SU-DHL-6 (cell line): ENCODE results near the gene SUDS3.

Source experiments
- H2AFZ ChIP-seq: fragments of 200-600 bp; sonication (generic); 2 replicates; pipeline ENCODE4 v1.6.1; 2014; ENCODE audit warnings: low read depth, mild to moderate bottlenecking, moderate library complexity, mixed read lengths, antibody characterized with exemption, low read length; ENCODE audit not compliant: severe bottlenecking
- H3F3A ChIP-seq: fragments of 200-600 bp; shearing (Covaris generic); 2 replicates; pipeline ENCODE4 v1.6.0; 2016; ENCODE audit warnings: antibody characterized with exemption, mild to moderate bottlenecking; ENCODE audit not compliant: insufficient read depth
- H3K27ac ChIP-seq: fragments of 200-600 bp; sonication (generic); 2 replicates; pipeline ENCODE4 v1.5.1; 2016; ENCODE audit warnings: low read depth, mild to moderate bottlenecking, low read length, moderate library complexity, mixed read lengths
- H3K27me3 ChIP-seq: fragments of 200-600 bp; sonication (generic), shearing (Covaris generic); 2 replicates; pipeline ENCODE4 v1.6.0; 2014; ENCODE audit warnings: mild to moderate bottlenecking, low read length
- H3K36me3 ChIP-seq: fragments of 200-600 bp; sonication (generic); 2 replicates; pipeline ENCODE4 v1.6.1; 2014; ENCODE audit warnings: mild to moderate bottlenecking, low read length, mixed read lengths
- H3K4me2 ChIP-seq: fragments of 300-600, 200-600 bp; shearing (Covaris generic), sonication (generic); 2 replicates; pipeline ENCODE4 v1.6.0; 2014; ENCODE audit warnings: low read length, low read depth, mild to moderate bottlenecking; ENCODE audit not compliant: poor library complexity, severe bottlenecking
- H3K4me3 ChIP-seq: fragments of 200-600 bp; sonication (generic); 2 replicates; pipeline ENCODE4 v1.5.1; 2014; ENCODE audit warnings: antibody characterized with exemption, low read length, mild to moderate bottlenecking, mixed read lengths; ENCODE audit not compliant: insufficient read depth, poor library complexity, severe bottlenecking
- H3K79me2 ChIP-seq: fragments of 200-600 bp; sonication (generic); 2 replicates; pipeline ENCODE4 v1.6.1; 2014; ENCODE audit warnings: mild to moderate bottlenecking, low read length, moderate library complexity; ENCODE audit not compliant: insufficient read depth
- H3K9ac ChIP-seq: fragments of 200-600 bp; sonication (generic); 2 replicates; pipeline ENCODE4 v1.7.0; 2014; ENCODE audit warnings: mild to moderate bottlenecking, low read length
- H3K9me2 ChIP-seq: fragments of 200-600 bp; sonication (generic); replicated peaks from 2 replicates; pipeline ENCODE4 v1.6.1; 2014; ENCODE audit warnings: low read length; ENCODE audit not compliant: insufficient read depth
- H3K9me3 ChIP-seq: fragments of 200-600 bp; sonication (generic); 2 replicates; pipeline ENCODE4 v1.6.1; 2014; ENCODE audit warnings: low read length, mixed read lengths; ENCODE audit not compliant: insufficient read depth
- H4K20me1 ChIP-seq: fragments of 200-600 bp; sonication (generic); 2 replicates; pipeline ENCODE4 v1.6.1; 2014; ENCODE audit warnings: low read depth, mild to moderate bottlenecking, antibody characterized with exemption, low read length, moderate library complexity, mixed read lengths
- CTCF ChIP-seq: fragments of 200-600 bp; sonication (generic); IDR thresholded peaks from one replicate; pipeline ENCODE4 v1.5.1; 2017; ENCODE audit warnings: antibody characterized with exemption, mild to moderate bottlenecking, low read length, moderate library complexity; ENCODE audit not compliant: insufficient read depth, poor library complexity, severe bottlenecking
- EZH2phosphoT487 ChIP-seq: fragments of 200-600 bp; sonication (generic), shearing (Covaris generic); conservative IDR thresholded peaks from 2 replicates; pipeline ENCODE4 v1.6.1; 2018; ENCODE audit warnings: mild to moderate bottlenecking, antibody characterized with exemption, low read length, moderate library complexity, mixed read lengths

The SUDS3 gene

GRCh38 chr12:118447181-118447580 is 70.8 kb downstream of the SUDS3 start:
- Histone ChIP-seq H2AFZ (no peak overlapping the region), H3K36me3 (no peaks in the 10 kb centered on the region), H3K9me2 (no peaks in the 10 kb centered on the region), H3K4me2 (no peak overlapping the region), H3K4me3 (no peak overlapping the region), H3F3A (no peaks in the 10 kb centered on the region), H4K20me1 (no peaks in the 10 kb centered on the region), H3K79me2 (no peaks in the 10 kb centered on the region), H3K27ac (no peak overlapping the region), H3K27me3 (no peaks in the 10 kb centered on the region), H3K9ac (no peak overlapping the region), H3K9me3 (no peaks in the 10 kb centered on the region)
- TF ChIP-seq EZH2phosphoT487 (no peak), CTCF (no peak)

DNA sequence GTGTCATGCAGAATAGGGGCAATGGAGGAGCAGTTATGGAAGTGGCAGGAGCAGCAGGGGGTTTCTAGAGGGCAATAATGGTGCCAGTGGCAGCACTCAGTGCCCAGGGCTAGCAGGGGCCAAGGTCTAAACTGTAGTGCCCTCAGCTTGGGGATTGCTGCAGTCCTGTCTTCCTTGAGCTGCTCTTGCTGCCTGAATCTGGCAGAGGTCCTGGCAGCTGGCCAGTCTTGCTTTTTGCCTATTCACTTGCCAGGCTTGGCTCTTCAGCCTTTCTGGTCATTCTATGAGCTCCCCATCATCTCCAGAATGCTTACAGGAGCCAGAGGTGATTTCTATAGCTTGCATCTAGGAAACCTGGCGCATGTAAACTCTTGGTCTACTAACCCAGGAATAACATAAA is 72.0 kb downstream of the SUDS3 start:
- H3K36me3 ChIP-seq, result no peaks in the 10 kb centered on the region
- no peaks in the 10 kb centered on the region for H3K79me2 ChIP-seq
- no peak overlapping the region for H2AFZ ChIP-seq
- no peaks in the 10 kb centered on the region for H3K9me2 ChIP-seq
- H3K27ac ChIP-seq, result no peak overlapping the region
- H3K4me3 ChIP-seq, result no peak overlapping the region
- no peaks in the 10 kb centered on the region for H3K27me3 ChIP-seq
- TF ChIP-seq CTCF, result no peak
- TF ChIP-seq EZH2phosphoT487, result no peak
- no peaks in the 10 kb centered on the region for H3K9me3 ChIP-seq
- no peak overlapping the region for H3K9ac ChIP-seq
- no peaks in the 10 kb centered on the region for H3F3A ChIP-seq
- H4K20me1 ChIP-seq, result no peaks in the 10 kb centered on the region
- no peak overlapping the region for H3K4me2 ChIP-seq

DNA sequence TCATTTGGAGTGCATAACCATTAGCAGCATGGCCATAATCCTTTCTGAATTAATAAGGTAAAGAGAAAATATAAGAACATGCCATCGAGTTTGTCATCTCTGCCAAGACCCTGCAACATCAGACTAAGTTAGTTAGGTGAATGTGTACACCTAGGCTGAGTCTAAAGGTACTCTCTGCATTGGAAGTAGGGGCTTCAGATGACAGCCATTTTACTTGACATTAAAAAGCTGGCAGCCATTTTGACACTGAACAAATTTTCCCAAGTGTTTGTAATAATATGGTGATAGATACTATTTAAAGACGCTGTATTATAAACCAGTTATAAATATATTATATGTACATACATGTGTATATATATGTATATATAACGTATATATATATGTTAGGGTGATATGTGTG is 79.0 kb downstream of the SUDS3 start:
- Histone ChIP-seq H3K27ac (no peak overlapping the region), H3K9me3 (no peaks in the 10 kb centered on the region), H3K4me2 (no peak overlapping the region), H3K79me2 (no peaks in the 10 kb centered on the region), H3K4me3 (no peak overlapping the region), H3K36me3 (no peaks in the 10 kb centered on the region), H3K27me3 (no peaks in the 10 kb centered on the region), H3K9ac (no peak overlapping the region), H3F3A (no peaks in the 10 kb centered on the region), H4K20me1 (no peaks in the 10 kb centered on the region), H3K9me2 (no peaks in the 10 kb centered on the region), H2AFZ (no peak overlapping the region)
- TF ChIP-seq EZH2phosphoT487, result no peak
- TF ChIP-seq CTCF, result no peak

- Histone ChIP-seq H3K27ac (no peak overlapping the region), H2AFZ (no peak overlapping the region), H3F3A (no peaks in the 10 kb centered on the region), H3K4me2 (no peak overlapping the region), H3K9me3 (no peaks in the 10 kb centered on the region), H3K27me3 (no peaks in the 10 kb centered on the region), H3K4me3 (no peak overlapping the region), H3K36me3 (no peaks in the 10 kb centered on the region), H3K79me2 (no peaks in the 10 kb centered on the region), H3K9ac (no peak overlapping the region), H4K20me1 (no peaks in the 10 kb centered on the region), H3K9me2 (no peaks in the 10 kb centered on the region)
- TF ChIP-seq CTCF (no peak), EZH2phosphoT487 (no peak)
These were observed 80.4 kb downstream of the SUDS3 start for GRCh38 chr12:118456741-118457140.
